Heart left ventricle (tissue), 13 donors: ENCODE data around the gene LZTS2.

Experiments
- POLR2A ChIP-seq, 2 donors: fragments of 450-650 bp; IDR thresholded peaks; one replicate each; pipeline ENCODE4 v1.6.1; 2017; ENCODE audit warnings: antibody characterized with exemption in 2 of 2, mild to moderate bottlenecking in 2 of 2, moderate library complexity in 2 of 2
- TF ChIP-seq, protein P1 (sequence below), 12 donors: fragments of 200-600 bp; sonication (generic) in 4 of 12; IDR thresholded peaks; one replicate each; pipeline versions ENCODE4 v1.5.0 to v1.8.0; 2018 to 2022; ENCODE audit warnings: antibody characterized with exemption in 12 of 12, mild to moderate bottlenecking in 5 of 12
- donor health status: ischemic (EF 13 %, LVEDD 7.1; RV severe dilation, severe dysfunction).
- donor health status: DM: no; HTN: yes; CAD: no.
- donor health status: DM: no; HTN: no; CAD: no.
- donor health status: ischemic (EF 25% LVEDD 6.9; RV normal size, moderate dysfunction).
- donor health status: ischemic (EF 25% LVEDD 5.7; RV mildly dilated, moderate dysfunction).
- donor health status: ischemic (EF 35%, LVEDD 5.7; RV mildly dilated, moderate dysfunction).
- donor health status: nonischemic (EF 11% LVEDD 7.7; RV severe dilation, severe dysfunction).
- donor health status: DM: yes; HTN: yes; CAD: no.
- donor health status: PGD.
- donor health status: ischemic (EF 29% LVEDD 5.4; RV normal size, mild dysfunction).
- donor health status: nonischemic (EF 23%, LVEDD 6.1; RV moderate dilation, normal function).

DNA sequence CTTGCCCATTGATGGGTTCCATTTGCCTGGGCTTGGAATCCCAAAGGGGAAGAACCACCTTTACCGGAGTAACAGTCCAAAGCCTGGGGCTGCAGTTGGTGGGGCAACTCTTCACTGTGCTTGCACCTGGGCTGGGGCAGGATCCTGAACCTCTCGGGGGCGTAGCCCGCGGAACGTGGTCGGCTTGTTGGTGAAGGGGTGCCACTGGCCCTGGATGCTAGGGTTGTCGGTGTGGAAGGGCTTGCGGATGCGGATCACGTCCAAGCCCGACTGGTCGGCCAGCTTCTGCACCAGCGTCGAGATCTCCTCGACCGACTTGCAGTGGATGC is 13.0 kb upstream of the LZTS2 start:
- no peak for TF ChIP-seq POLR2A (IDR thresholded peaks at IDR 0.05)
- TF ChIP-seq, protein P1, sequence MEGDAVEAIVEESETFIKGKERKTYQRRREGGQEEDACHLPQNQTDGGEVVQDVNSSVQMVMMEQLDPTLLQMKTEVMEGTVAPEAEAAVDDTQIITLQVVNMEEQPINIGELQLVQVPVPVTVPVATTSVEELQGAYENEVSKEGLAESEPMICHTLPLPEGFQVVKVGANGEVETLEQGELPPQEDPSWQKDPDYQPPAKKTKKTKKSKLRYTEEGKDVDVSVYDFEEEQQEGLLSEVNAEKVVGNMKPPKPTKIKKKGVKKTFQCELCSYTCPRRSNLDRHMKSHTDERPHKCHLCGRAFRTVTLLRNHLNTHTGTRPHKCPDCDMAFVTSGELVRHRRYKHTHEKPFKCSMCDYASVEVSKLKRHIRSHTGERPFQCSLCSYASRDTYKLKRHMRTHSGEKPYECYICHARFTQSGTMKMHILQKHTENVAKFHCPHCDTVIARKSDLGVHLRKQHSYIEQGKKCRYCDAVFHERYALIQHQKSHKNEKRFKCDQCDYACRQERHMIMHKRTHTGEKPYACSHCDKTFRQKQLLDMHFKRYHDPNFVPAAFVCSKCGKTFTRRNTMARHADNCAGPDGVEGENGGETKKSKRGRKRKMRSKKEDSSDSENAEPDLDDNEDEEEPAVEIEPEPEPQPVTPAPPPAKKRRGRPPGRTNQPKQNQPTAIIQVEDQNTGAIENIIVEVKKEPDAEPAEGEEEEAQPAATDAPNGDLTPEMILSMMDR (IDR thresholded peaks at IDR 0.05): no peak
